ENCODE results near the gene EVI2B. TPM values are rescaled to one million over a fixed set of nuclear protein-coding genes. Genes with fewer than 3 reads are reported as not detected.
A peak's percentile ranks its signal among the peaks of the same experiment; 100 is the strongest.
"Not testable (repeated sequence)": the region's sequence is repeated elsewhere in the genome, so short reads cannot be mapped to it uniquely, and the experiment has no call there.

EVI2B gene
- total and polyA plus RNA-seq, 3 experiments from 2014 or later = 29.8 to 97.4 (median 32.7) TPM

GRCh38 chr17:31320241-31320640 lies 6.4 kb upstream of the EVI2B start:
- H3K36me3 ChIP-seq (ENCODE audit: insufficient read depth, low read length) = no peaks in the 10 kb centered on the region
- H3K27ac ChIP-seq (ENCODE audit: low read depth, low read length) = peak overlapping the region; percentile 76
- Mint-ChIP-seq H3K4me3 (peak overlapping the region; percentile 83 to 90 (median 87)), H3K4me1 (peaks cover 38 to 50% (median 49%) of the 10 kb centered on the region in 3 donors), H3K36me3 (peaks cover 0 to 43% (median 5%) of the 10 kb centered on the region in 3 donors), H3K27ac (peak overlapping the region in 7 of 8 donors; percentile 91 to 97 (median 95)), H3K27me3 (no peaks in the 10 kb centered on the region), H3K9me3 (peaks cover 0 to 2% (median 0%) of the 10 kb centered on the region in 5 donors)
- ChIA-PET CTCF (interaction anchor here (1.6 kb wide), 1 partner anchor 9 kb away, joined by 5 read pairs; no protein-coding TSS in a partner anchor), POLR2A (interaction anchor here (0.6 to 2.2 kb wide), 4 partner anchors 10 to 997 kb away, joined by 4 to 5 read pairs (median 5); no protein-coding TSS in a partner anchor)
- no peaks in the 10 kb centered on the region for H3K9me3 ChIP-seq (ENCODE audit: low read length)
- peak in 1 of 5 donors; percentile 23 for DNase-seq
- no peaks in the 10 kb centered on the region for H3K27me3 ChIP-seq (ENCODE audit: insufficient read depth, low read length, poor library complexity, severe bottlenecking)
- peak overlapping the region; percentile 90 for H3K4me3 ChIP-seq (ENCODE audit: low read length)
- H3K4me1 ChIP-seq (ENCODE audit: insufficient read depth, low read length) = peaks cover 34% of the 10 kb centered on the region

- Mint-ChIP-seq H3K4me3 (peak overlapping the region; percentile 83 to 90 (median 87)), H3K36me3 (peaks cover 0 to 42% (median 5%) of the 10 kb centered on the region in 3 donors), H3K9me3 (peaks cover 0 to 2% (median 0%) of the 10 kb centered on the region in 5 donors), H3K27me3 (no peaks in the 10 kb centered on the region), H3K4me1 (peaks cover 47 to 61% (median 61%) of the 10 kb centered on the region in 3 donors), H3K27ac (peak overlapping the region; percentile 82 to 96 (median 92))
- peak in 2 of 5 donors; percentile 16 to 65 for DNase-seq
- Histone ChIP-seq H3K36me3 (ENCODE audit: insufficient read depth, low read length) (no peaks in the 10 kb centered on the region), H3K27me3 (ENCODE audit: insufficient read depth, low read length, poor library complexity, severe bottlenecking) (no peaks in the 10 kb centered on the region), H3K27ac (ENCODE audit: low read depth, low read length) (peak overlapping the region; percentile 58), H3K9me3 (ENCODE audit: low read length) (no peaks in the 10 kb centered on the region), H3K4me3 (ENCODE audit: low read length) (peak overlapping the region; percentile 90), H3K4me1 (ENCODE audit: insufficient read depth, low read length) (peaks cover 46% of the 10 kb centered on the region)
- CTCF ChIA-PET = interaction anchor here (1.1 to 1.6 kb wide), 3 partner anchors 8 to 70 kb away, joined by 3 to 5 read pairs (median 3); no protein-coding TSS in a partner anchor
- POLR2A ChIA-PET = interaction anchor here (0.7 to 2.2 kb wide), 5 partner anchors 8 to 310 kb away, joined by 3 to 7 read pairs (median 5); no protein-coding TSS in a partner anchor
These were observed 5.2 kb upstream of the EVI2B start for GRCh38 chr17:31318851-31319661.

- Mint-ChIP-seq H3K27me3 (no peaks in the 10 kb centered on the region), H3K27ac (peak overlapping the region; percentile 82 to 96 (median 92)), H3K9me3 (no peaks in the 10 kb centered on the region), H3K4me3 (peak overlapping the region; percentile 83 to 90 (median 87)), H3K4me1 (peaks cover 43 to 59% (median 56%) of the 10 kb centered on the region in 3 donors), H3K36me3 (peaks cover 0 to 44% (median 5%) of the 10 kb centered on the region in 3 donors)
- H3K27me3 ChIP-seq (ENCODE audit: insufficient read depth, low read length, poor library complexity, severe bottlenecking) = no peaks in the 10 kb centered on the region
- H3K4me3 ChIP-seq (ENCODE audit: low read length) = peak overlapping the region; percentile 90
- H3K9me3 ChIP-seq (ENCODE audit: low read length) = no peaks in the 10 kb centered on the region
- CTCF ChIA-PET = interaction anchor here (1.1 to 1.5 kb wide), 2 partner anchors 8 to 71 kb away, joined by 3 read pairs; no protein-coding TSS in a partner anchor
- H3K4me1 ChIP-seq (ENCODE audit: insufficient read depth, low read length) = peaks cover 46% of the 10 kb centered on the region
- H3K27ac ChIP-seq (ENCODE audit: low read depth, low read length) = peak overlapping the region; percentile 58
- no peaks in the 10 kb centered on the region for H3K36me3 ChIP-seq (ENCODE audit: insufficient read depth, low read length)
- POLR2A ChIA-PET = interaction anchor here (0.7 to 2.2 kb wide), 3 partner anchors 8 to 169 kb away, joined by 3 to 7 read pairs (median 5); no protein-coding TSS in a partner anchor
- peak; percentile 6 to 73 (median 60) for DNase-seq
These were observed 4.5 kb upstream of the EVI2B start for GRCh38 chr17:31318298-31318801.

GRCh38 chr17:31314782-31315100 lies 887 bp upstream of the EVI2B start:
- Mint-ChIP-seq H3K27ac (peak overlapping the region; percentile 61 to 95 (median 89)), H3K9me3 (no peaks in the 10 kb centered on the region), H3K27me3 (no peaks in the 10 kb centered on the region), H3K36me3 (peaks cover 4 to 55% (median 5%) of the 10 kb centered on the region in 3 donors), H3K4me3 (peak overlapping the region; percentile 84 to 97 (median 92)), H3K4me1 (peaks cover 42 to 59% (median 49%) of the 10 kb centered on the region in 3 donors)
- Histone ChIP-seq H3K36me3 (ENCODE audit: insufficient read depth, low read length) (no peaks in the 10 kb centered on the region), H3K9me3 (ENCODE audit: low read length) (no peaks in the 10 kb centered on the region), H3K4me1 (ENCODE audit: insufficient read depth, low read length) (peaks cover 41% of the 10 kb centered on the region), H3K27ac (ENCODE audit: low read depth, low read length) (no peak overlapping the region), H3K4me3 (ENCODE audit: low read length) (peak overlapping the region; percentile 23), H3K27me3 (ENCODE audit: insufficient read depth, low read length, poor library complexity, severe bottlenecking) (no peaks in the 10 kb centered on the region)
- POLR2A ChIA-PET = interaction anchor here (0.6 kb wide), 1 partner anchor 26 kb away, joined by 4 read pairs; no protein-coding TSS in a partner anchor
- CTCF ChIA-PET = no interaction called here
- no peak for DNase-seq

GRCh38 chr17:31312223-31312622 lies 1.6 kb downstream of the EVI2B start:
- not testable (repeated sequence) for H3K36me3 ChIP-seq (ENCODE audit: insufficient read depth, low read length); H3K9me3 Mint-ChIP-seq; H3K27me3 Mint-ChIP-seq; H3K9me3 ChIP-seq (ENCODE audit: low read length); H3K27me3 ChIP-seq (ENCODE audit: insufficient read depth, low read length, poor library complexity, severe bottlenecking)
- peak overlapping the region; percentile 83 for H3K4me3 ChIP-seq (ENCODE audit: low read length)
- peak in 3 of 5 donors; percentile 12 to 60 (median 20) for DNase-seq
- POLR2A ChIA-PET = interaction anchor here (1.2 kb wide), 1 partner anchor 9 kb away, joined by 3 read pairs; the partner anchor contains the start of gene EVI2A
- peaks cover 59% of the 10 kb centered on the region for H3K4me1 ChIP-seq (ENCODE audit: insufficient read depth, low read length)
- Mint-ChIP-seq H3K4me1 (peaks cover 59 to 73% (median 64%) of the 10 kb centered on the region in 3 donors), H3K27ac (peak overlapping the region; percentile 84 to 98 (median 92)), H3K36me3 (peaks cover 2 to 52% (median 4%) of the 10 kb centered on the region in 3 donors), H3K4me3 (peak overlapping the region; percentile 84 to 97 (median 92))
- H3K27ac ChIP-seq (ENCODE audit: low read depth, low read length) = peak overlapping the region; percentile 3
- CTCF ChIA-PET = interaction anchor here (1.0 kb wide), 1 partner anchor 59 kb away, joined by 4 read pairs; no protein-coding TSS in a partner anchor

GRCh38 chr17:31311526-31311925 lies 2.3 kb downstream of the EVI2B start:
- peaks cover 59% of the 10 kb centered on the region for H3K4me1 ChIP-seq (ENCODE audit: insufficient read depth, low read length)
- peak overlapping the region; percentile 83 for H3K4me3 ChIP-seq (ENCODE audit: low read length)
- Mint-ChIP-seq H3K9me3 (no peaks in the 10 kb centered on the region), H3K36me3 (peaks cover 2 to 54% (median 6%) of the 10 kb centered on the region in 3 donors), H3K27ac (peak overlapping the region; percentile 84 to 98 (median 92)), H3K4me3 (peak overlapping the region; percentile 84 to 97 (median 92)), H3K27me3 (no peaks in the 10 kb centered on the region), H3K4me1 (peaks cover 59 to 72% (median 63%) of the 10 kb centered on the region in 3 donors)
- peak overlapping the region; percentile 3 for H3K27ac ChIP-seq (ENCODE audit: low read depth, low read length)
- H3K27me3 ChIP-seq (ENCODE audit: insufficient read depth, low read length, poor library complexity, severe bottlenecking) = no peaks in the 10 kb centered on the region
- DNase-seq = no peak
- H3K9me3 ChIP-seq (ENCODE audit: low read length) = no peaks in the 10 kb centered on the region
- ChIA-PET CTCF (interaction anchor here (1.0 to 1.6 kb wide), 2 partner anchors 8 to 60 kb away, joined by 4 to 5 read pairs; no protein-coding TSS in a partner anchor), POLR2A (interaction anchor here (0.5 to 0.9 kb wide), 4 partner anchors 8 to 650 kb away, joined by 3 to 4 read pairs (median 4); partner anchors contain the start of gene EVI2A)
- H3K36me3 ChIP-seq (ENCODE audit: insufficient read depth, low read length) = no peaks in the 10 kb centered on the region

- Histone ChIP-seq H3K4me3 (ENCODE audit: low read length) (peak overlapping the region; percentile 83), H3K27me3 (ENCODE audit: insufficient read depth, low read length, poor library complexity, severe bottlenecking) (no peaks in the 10 kb centered on the region), H3K4me1 (ENCODE audit: insufficient read depth, low read length) (peaks cover 57% of the 10 kb centered on the region), H3K27ac (ENCODE audit: low read depth, low read length) (peak overlapping the region; percentile 3), H3K36me3 (ENCODE audit: insufficient read depth, low read length) (no peaks in the 10 kb centered on the region), H3K9me3 (ENCODE audit: low read length) (no peaks in the 10 kb centered on the region)
- DNase-seq = no peak
- peak overlapping the region; percentile 84 to 97 (median 92) for H3K4me3 Mint-ChIP-seq
- no peaks in the 10 kb centered on the region for H3K9me3 Mint-ChIP-seq
- peak overlapping the region; percentile 84 to 98 (median 92) for H3K27ac Mint-ChIP-seq
- peaks cover 5 to 55% (median 12%) of the 10 kb centered on the region in 3 donors for H3K36me3 Mint-ChIP-seq
- peaks cover 59 to 72% (median 63%) of the 10 kb centered on the region in 3 donors for H3K4me1 Mint-ChIP-seq
- ChIA-PET CTCF (interaction anchor here (1.2 to 1.6 kb wide), 2 partner anchors 8 to 9 kb away, joined by 3 to 5 read pairs; no protein-coding TSS in a partner anchor), POLR2A (interaction anchor here (0.6 to 1.3 kb wide), 5 partner anchors 8 to 17 kb away, joined by 3 to 7 read pairs (median 4); partner anchors contain the start of gene EVI2A)
- H3K27me3 Mint-ChIP-seq = no peaks in the 10 kb centered on the region
These were observed 3.0 kb downstream of the EVI2B start for GRCh38 chr17:31310886-31311285.

Measured in CD8-positive, alpha-beta memory T cell (primary cell).